Measurements from ENCODE around the gene PUS1.

PUS1 gene

DNA sequence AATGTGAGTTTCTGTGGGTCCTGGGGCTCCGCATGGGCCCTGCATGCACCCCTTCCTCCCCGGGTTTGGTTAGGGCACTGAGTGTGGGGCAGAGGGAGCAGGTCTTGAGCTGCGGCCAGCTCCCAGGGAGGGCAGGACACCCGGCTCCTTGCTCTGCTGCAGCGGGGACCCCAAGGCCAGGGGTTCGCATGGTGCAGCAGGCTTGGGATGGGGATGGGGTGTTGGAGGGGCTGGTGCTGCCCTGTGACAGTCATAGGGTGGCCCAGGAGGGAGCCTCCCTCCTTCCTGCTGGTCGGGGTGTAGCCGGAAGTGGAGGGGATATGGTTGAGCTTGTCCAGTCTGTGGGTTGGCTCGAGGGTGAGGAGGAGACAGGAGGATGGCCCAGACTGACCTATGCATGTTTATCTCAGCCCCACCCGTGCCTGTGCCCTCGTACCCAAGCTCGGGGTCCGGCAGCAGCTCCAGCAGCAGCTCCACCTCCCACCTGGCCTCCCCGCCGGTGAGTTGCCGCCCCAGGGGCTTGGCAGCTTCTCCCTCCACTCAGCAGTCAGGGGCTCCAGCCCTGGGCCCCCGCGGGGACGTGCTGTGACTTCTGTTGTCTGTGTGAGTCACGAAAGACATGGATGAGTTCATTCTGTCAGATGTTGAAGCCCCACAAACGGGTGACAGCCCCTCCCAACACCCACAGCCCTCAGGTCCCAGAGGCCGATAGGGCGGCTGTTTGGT is 18.6 kb upstream of the PUS1 start:
- Histone ChIP-seq H3K4me3 (ENCODE audit: insufficient read depth, low read depth, low read length, poor library complexity, severe bottlenecking) (no peak overlapping the region), H3K9me3 (ENCODE audit: control insufficient read depth, low read length) (no peaks in the 10 kb centered on the region), H3K27ac (ENCODE audit: insufficient read depth, low read length, poor library complexity, severe bottlenecking) (no peak overlapping the region), H3K4me1 (ENCODE audit: control insufficient read depth, insufficient read depth, low read length, poor library complexity, severe bottlenecking) (peaks cover under 1% of the 10 kb centered on the region), H3K36me3 (ENCODE audit: control insufficient read depth, insufficient read depth, low read length) (peaks cover 52% of the 10 kb centered on the region), H3K27me3 (replicated peaks; ENCODE audit: control insufficient read depth, insufficient read depth, low read length, poor library complexity, severe bottlenecking) (no peaks in the 10 kb centered on the region)
- no peak for DNase-seq

DNA sequence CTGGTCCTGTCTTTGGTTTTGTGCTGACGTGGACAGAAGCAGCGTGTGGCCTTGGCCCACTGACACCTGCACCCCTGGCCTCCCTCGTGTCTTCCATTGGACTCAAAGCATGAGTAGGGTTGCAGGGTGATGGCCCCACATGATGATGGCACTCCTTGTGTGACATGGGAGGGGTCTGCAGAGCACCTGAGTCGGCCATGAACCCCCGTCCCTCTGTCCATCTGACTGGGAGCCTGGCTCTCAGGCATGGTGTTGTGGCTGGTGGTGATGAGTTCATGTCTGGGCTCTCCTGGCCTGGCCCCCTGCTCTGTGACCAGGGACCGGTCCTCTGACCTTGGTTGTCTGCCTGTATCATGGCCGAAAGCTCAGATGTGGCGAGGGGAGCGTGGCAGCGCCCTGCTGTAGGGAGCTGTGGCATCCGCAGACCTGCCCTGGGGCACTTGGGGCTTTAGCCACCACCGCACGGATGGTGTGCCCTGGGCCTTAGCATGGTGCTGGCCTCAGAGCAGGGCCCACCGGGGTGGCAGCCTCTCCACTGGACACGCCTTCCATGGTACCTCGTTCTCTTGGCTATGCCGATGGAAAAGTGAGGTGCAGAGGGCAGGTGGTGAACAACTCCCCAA is 17.9 kb upstream of the PUS1 start:
- H3K4me1 ChIP-seq (ENCODE audit: control insufficient read depth, insufficient read depth, low read length, poor library complexity, severe bottlenecking) = no peaks in the 10 kb centered on the region
- no peaks in the 10 kb centered on the region for H3K9me3 ChIP-seq (ENCODE audit: control insufficient read depth, low read length)
- H3K27ac ChIP-seq (ENCODE audit: insufficient read depth, low read length, poor library complexity, severe bottlenecking) = no peak overlapping the region
- H3K36me3 ChIP-seq (ENCODE audit: control insufficient read depth, insufficient read depth, low read length) = peaks cover 59% of the 10 kb centered on the region
- no peak for DNase-seq
- no peaks in the 10 kb centered on the region for H3K27me3 ChIP-seq (replicated peaks; ENCODE audit: control insufficient read depth, insufficient read depth, low read length, poor library complexity, severe bottlenecking)
- no peak overlapping the region for H3K4me3 ChIP-seq (ENCODE audit: insufficient read depth, low read depth, low read length, poor library complexity, severe bottlenecking)

DNA sequence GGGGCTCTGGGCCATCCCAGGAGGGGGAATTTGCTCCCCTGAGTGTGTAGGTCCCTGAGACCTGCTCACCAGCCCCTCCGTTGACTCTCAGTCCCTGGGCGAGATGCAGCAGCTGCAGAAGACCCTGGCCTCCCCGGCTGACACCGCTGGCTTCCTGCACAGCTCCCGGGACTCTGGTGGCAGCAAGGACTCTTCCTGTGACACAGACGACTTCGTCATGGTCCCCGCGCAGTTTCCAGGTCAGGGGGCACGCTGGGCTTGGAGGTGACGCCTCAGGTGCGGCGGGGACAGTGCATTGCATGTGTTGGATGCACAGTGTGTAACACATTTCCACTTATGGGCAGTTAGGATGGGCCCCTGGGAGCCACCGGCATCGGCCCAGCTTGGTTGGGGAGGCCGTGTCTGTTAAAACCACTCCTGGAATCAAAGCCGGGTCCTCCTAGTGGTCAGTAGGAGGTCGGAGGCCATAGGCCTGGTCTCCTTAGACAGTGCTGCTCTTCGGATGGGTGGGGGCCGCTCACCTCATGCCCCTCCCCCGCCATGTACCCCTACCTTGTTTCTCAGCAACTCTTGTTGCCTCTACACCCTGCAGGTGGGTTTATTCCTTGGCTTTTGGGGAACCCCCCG is 17.1 kb upstream of the PUS1 start:
- Histone ChIP-seq H3K27ac (ENCODE audit: insufficient read depth, low read length, poor library complexity, severe bottlenecking) (no peak overlapping the region), H3K9me3 (ENCODE audit: control insufficient read depth, low read length) (no peaks in the 10 kb centered on the region), H3K36me3 (ENCODE audit: control insufficient read depth, insufficient read depth, low read length) (peaks cover 65% of the 10 kb centered on the region), H3K4me3 (ENCODE audit: insufficient read depth, low read depth, low read length, poor library complexity, severe bottlenecking) (no peak overlapping the region), H3K27me3 (replicated peaks; ENCODE audit: control insufficient read depth, insufficient read depth, low read length, poor library complexity, severe bottlenecking) (no peaks in the 10 kb centered on the region), H3K4me1 (ENCODE audit: control insufficient read depth, insufficient read depth, low read length, poor library complexity, severe bottlenecking) (no peaks in the 10 kb centered on the region)
- DNase-seq = no peak

DNA sequence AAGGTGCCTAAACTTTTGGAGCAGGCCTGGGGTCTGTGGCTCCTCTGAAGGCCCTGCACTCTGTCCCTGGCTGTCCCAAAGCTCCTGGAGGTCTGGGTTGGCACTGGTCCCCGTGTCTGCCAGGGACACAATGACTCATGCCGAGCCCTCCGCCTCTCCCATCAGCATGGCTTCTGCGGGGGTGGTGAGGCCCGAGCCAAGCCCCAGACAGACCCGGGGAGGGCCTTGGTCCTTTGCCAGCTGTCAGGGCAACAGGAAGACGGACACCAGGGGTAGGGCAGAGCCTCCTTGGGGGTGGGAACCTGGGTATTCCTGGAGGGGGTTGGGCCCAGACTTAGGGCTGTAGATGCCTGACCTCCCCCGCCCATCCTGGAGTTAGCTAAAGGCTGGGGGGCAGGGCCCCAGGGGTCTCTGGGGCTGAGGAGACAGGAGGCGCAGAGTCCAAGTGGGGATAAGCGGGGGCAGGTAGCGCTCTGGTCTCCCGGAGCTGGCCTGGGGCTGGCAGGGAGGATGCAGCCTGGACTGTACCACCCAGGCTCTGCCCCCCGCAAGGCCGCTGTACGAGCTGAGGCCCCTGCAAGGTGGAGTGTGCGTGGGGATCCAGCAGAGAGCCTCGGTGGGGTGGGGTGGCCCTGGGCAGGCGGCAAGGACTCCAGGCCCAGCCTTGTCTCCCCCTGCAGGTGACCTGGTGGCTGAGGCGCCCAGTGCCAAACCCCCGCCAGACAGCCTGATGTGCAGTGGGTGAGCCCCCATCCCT is 16.4 kb upstream of the PUS1 start:
- DNase-seq = no peak
- Histone ChIP-seq H3K27ac (ENCODE audit: insufficient read depth, low read length, poor library complexity, severe bottlenecking) (no peak overlapping the region), H3K4me3 (ENCODE audit: insufficient read depth, low read depth, low read length, poor library complexity, severe bottlenecking) (no peak overlapping the region), H3K4me1 (ENCODE audit: control insufficient read depth, insufficient read depth, low read length, poor library complexity, severe bottlenecking) (no peaks in the 10 kb centered on the region), H3K9me3 (ENCODE audit: control insufficient read depth, low read length) (no peaks in the 10 kb centered on the region), H3K27me3 (replicated peaks; ENCODE audit: control insufficient read depth, insufficient read depth, low read length, poor library complexity, severe bottlenecking) (no peaks in the 10 kb centered on the region), H3K36me3 (ENCODE audit: control insufficient read depth, insufficient read depth, low read length) (peaks cover 65% of the 10 kb centered on the region)

DNA sequence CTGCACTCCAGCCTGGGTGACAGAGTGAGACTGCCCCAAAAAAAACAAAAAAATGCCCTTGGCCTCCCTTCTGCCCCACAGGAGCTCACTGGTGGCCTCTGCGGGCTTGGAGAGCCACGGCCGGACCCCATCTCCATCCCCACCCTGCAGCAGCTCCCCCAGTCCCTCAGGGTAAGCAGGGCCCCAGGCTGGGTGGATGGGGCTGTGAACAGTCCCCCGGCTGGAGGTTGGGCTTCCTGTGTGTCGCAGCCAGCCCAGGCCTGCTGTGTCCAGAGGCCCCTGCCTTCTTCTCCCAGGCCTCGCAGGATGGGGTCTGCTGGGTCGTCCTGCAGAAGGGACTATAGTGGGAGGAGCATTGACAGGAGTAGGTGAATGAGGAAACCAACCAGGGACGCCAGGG is 15.4 kb upstream of the PUS1 start:
- no peak overlapping the region for H3K4me3 ChIP-seq (ENCODE audit: insufficient read depth, low read depth, low read length, poor library complexity, severe bottlenecking)
- no peaks in the 10 kb centered on the region for H3K27me3 ChIP-seq (replicated peaks; ENCODE audit: control insufficient read depth, insufficient read depth, low read length, poor library complexity, severe bottlenecking)
- peaks cover 65% of the 10 kb centered on the region for H3K36me3 ChIP-seq (ENCODE audit: control insufficient read depth, insufficient read depth, low read length)
- H3K4me1 ChIP-seq (ENCODE audit: control insufficient read depth, insufficient read depth, low read length, poor library complexity, severe bottlenecking) = no peaks in the 10 kb centered on the region
- DNase-seq = no peak
- H3K27ac ChIP-seq (ENCODE audit: insufficient read depth, low read length, poor library complexity, severe bottlenecking) = no peak overlapping the region
- no peaks in the 10 kb centered on the region for H3K9me3 ChIP-seq (ENCODE audit: control insufficient read depth, low read length)

DNA sequence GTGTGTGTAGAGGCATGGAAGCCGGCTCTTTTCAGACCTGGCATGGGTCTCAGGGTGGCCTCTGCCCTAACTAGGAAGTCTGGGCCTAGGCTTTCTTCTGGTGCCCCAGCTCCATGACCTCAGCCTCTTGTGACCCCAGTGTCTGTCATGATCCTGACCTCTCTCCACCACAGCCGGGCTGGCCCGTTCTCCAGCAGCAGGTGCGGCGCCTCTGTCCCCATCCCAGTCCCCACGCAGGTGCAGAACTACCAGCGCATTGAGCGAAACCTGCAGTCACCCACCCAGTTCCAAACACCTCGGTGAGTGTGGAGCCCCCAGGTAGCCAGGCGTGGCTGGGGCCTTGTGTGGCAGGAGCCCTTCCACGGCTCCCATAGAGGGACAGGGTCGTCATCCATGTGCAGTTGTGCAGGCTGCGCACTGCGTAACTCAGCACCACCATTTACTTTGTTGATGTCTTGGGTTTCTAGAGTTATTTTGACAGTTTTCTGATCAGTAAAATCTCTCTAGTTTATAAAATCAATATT is 14.8 kb upstream of the PUS1 start:
- Histone ChIP-seq H3K27ac (ENCODE audit: insufficient read depth, low read length, poor library complexity, severe bottlenecking) (no peak overlapping the region), H3K9me3 (ENCODE audit: control insufficient read depth, low read length) (no peaks in the 10 kb centered on the region), H3K4me1 (ENCODE audit: control insufficient read depth, insufficient read depth, low read length, poor library complexity, severe bottlenecking) (no peaks in the 10 kb centered on the region), H3K4me3 (ENCODE audit: insufficient read depth, low read depth, low read length, poor library complexity, severe bottlenecking) (no peak overlapping the region), H3K27me3 (replicated peaks; ENCODE audit: control insufficient read depth, insufficient read depth, low read length, poor library complexity, severe bottlenecking) (no peaks in the 10 kb centered on the region), H3K36me3 (ENCODE audit: control insufficient read depth, insufficient read depth, low read length) (peaks cover 60% of the 10 kb centered on the region)
- no peak for DNase-seq

DNA sequence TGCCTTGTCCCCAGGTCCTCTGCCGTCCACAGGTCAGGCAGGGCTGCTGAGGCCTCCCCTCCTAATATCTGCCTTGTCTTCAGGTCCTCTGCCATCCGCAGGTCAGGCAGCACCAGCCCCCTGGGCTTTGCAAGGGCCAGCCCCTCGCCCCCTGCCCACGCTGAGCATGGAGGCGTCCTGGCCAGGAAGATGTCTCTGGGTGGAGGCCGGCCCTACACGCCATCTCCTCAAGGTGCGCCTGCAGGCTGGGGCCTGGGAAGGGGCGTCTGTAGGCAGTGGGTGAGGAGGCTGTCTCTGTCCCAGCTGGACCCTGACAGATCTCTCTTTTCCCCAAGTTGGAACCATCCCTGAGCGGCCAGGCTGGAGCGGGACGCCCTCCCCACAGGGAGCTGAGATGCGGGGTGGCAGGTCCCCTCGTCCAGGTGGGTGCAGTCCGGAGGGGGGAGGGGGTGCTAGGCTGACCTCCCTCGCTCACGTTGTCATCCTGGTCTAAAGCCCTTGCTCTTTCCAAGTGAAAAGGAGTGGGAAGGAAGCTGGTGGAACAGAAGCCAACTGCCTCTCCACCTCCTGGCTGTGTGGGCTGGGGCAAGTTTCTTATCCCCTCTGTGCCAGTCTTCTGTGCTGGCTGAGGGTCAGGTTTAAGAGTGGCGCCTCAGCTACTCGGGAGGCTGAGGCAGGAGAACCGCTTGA is 13.9 kb upstream of the PUS1 start:
- H3K27ac ChIP-seq (ENCODE audit: insufficient read depth, low read length, poor library complexity, severe bottlenecking) = no peak overlapping the region
- H3K4me3 ChIP-seq (ENCODE audit: insufficient read depth, low read depth, low read length, poor library complexity, severe bottlenecking) = no peak overlapping the region
- H3K36me3 ChIP-seq (ENCODE audit: control insufficient read depth, insufficient read depth, low read length) = peaks cover 56% of the 10 kb centered on the region
- H3K9me3 ChIP-seq (ENCODE audit: control insufficient read depth, low read length) = no peaks in the 10 kb centered on the region
- H3K27me3 ChIP-seq (replicated peaks; ENCODE audit: control insufficient read depth, insufficient read depth, low read length, poor library complexity, severe bottlenecking) = no peaks in the 10 kb centered on the region
- no peaks in the 10 kb centered on the region for H3K4me1 ChIP-seq (ENCODE audit: control insufficient read depth, insufficient read depth, low read length, poor library complexity, severe bottlenecking)
- no peak for DNase-seq

DNA sequence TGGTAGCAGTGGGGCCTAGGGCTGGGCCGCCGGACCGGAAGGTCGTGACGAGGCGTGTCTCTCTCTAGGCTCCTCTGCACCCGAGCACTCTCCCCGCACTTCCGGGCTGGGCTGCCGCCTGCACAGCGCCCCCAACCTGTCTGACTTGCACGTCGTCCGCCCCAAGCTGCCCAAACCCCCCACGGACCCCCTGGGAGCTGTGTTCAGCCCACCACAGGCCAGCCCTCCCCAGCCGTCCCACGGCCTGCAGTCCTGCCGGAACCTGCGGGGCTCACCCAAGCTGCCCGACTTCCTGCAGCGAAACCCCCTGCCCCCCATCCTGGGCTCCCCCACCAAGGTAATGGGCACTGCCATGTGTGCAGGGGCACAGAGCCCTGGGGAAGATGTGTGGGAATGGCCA is 13.3 kb upstream of the PUS1 start:
- H3K4me3 ChIP-seq (ENCODE audit: insufficient read depth, low read depth, low read length, poor library complexity, severe bottlenecking) = no peak overlapping the region
- no peaks in the 10 kb centered on the region for H3K27me3 ChIP-seq (replicated peaks; ENCODE audit: control insufficient read depth, insufficient read depth, low read length, poor library complexity, severe bottlenecking)
- H3K27ac ChIP-seq (ENCODE audit: insufficient read depth, low read length, poor library complexity, severe bottlenecking) = no peak overlapping the region
- DNase-seq = no peak
- no peaks in the 10 kb centered on the region for H3K9me3 ChIP-seq (ENCODE audit: control insufficient read depth, low read length)
- no peaks in the 10 kb centered on the region for H3K4me1 ChIP-seq (ENCODE audit: control insufficient read depth, insufficient read depth, low read length, poor library complexity, severe bottlenecking)
- H3K36me3 ChIP-seq (ENCODE audit: control insufficient read depth, insufficient read depth, low read length) = peaks cover 50% of the 10 kb centered on the region

DNA sequence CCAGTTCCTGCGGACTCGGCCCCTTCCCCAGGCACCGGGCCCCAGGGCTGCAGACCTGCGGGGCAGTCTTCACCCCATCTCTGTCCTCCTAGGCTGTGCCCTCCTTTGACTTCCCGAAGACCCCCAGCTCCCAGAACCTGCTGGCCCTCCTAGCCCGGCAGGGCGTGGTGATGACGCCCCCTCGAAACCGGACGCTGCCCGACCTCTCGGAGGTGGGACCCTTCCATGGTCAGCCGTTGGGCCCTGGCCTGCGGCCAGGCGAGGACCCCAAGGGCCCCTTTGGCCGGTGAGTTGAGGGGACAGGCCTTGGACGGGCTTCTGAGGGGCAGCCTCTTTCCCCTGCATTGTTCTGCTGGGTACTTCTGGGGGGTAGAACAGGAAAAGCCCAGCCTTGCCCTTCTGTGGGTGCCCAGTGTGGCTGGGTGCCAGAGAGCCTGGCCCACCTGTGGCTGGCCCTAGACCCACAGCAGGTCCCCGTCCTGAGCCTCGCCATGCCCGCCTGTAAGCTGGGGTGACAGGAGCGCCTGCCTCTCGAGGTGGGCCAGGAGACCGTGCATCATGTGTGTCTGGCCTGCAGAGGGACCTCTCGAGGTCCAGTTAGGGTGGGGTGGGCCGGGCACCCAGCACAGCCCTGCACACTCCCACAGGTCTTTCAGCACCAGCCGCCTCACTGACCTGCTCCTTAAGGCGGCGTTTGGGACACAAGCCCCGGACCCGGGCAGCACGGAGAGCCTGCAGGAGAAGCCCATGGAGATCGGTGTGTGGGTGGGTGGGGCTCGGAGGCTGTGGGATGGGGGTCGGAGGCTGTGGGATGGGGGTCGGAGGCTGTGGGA is 12.6 kb upstream of the PUS1 start:
- Histone ChIP-seq H3K27ac (ENCODE audit: insufficient read depth, low read length, poor library complexity, severe bottlenecking) (no peak overlapping the region), H3K4me1 (ENCODE audit: control insufficient read depth, insufficient read depth, low read length, poor library complexity, severe bottlenecking) (no peaks in the 10 kb centered on the region), H3K9me3 (ENCODE audit: control insufficient read depth, low read length) (no peaks in the 10 kb centered on the region), H3K4me3 (ENCODE audit: insufficient read depth, low read depth, low read length, poor library complexity, severe bottlenecking) (no peak overlapping the region), H3K36me3 (ENCODE audit: control insufficient read depth, insufficient read depth, low read length) (peaks cover 44% of the 10 kb centered on the region), H3K27me3 (replicated peaks; ENCODE audit: control insufficient read depth, insufficient read depth, low read length, poor library complexity, severe bottlenecking) (no peaks in the 10 kb centered on the region)
- no peak for DNase-seq
